GM21619 (cell line): ENCODE results near the gene PIK3CD.

ENCODE experiments used
- ATAC-seq: cut with Tn5 transposase; IDR thresholded peaks from one replicate; pipeline ENCODE4 v1.9.1; 2021; ENCODE audit not compliant: unreplicated experiment

Gene PIK3CD

DNA sequence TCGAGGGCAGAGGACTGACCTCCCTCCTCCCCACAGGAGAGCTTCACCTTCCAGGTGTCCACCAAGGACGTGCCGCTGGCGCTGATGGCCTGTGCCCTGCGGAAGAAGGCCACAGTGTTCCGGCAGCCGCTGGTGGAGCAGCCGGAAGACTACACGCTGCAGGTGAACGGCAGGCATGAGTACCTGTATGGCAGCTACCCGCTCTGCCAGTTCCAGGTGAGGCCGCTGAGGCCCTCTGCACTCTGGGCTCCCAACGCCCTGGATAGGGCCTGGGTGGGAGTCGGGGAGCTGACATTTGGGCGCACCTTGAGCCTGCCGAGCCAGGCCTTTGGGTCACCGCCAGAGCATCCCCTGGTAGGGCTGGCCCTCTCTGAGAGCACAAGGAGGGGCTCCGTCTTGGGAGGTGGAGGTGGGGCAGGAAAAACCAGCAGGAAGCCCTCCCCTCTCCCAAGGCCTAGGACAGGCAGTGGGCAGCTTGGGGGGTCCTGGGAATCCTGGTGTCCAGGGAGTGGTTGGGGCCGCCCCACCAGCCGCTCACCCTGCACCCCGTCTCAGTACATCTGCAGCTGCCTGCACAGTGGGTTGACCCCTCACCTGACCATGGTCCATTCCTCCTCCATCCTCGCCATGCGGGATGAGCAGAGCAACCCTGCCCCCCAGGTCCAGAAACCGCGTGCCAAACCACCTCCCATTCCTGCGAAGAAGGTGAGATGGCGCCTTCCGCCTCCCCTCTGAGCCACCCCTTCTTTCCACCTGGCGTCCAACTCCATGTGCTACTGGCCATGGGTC lies 65.1 kb downstream of the PIK3CD start:
- no peak for ATAC-seq

- peak; percentile 53 for ATAC-seq
These were observed 65.9 kb downstream of the PIK3CD start for GRCh38 chr1:9717193-9718005.

DNA sequence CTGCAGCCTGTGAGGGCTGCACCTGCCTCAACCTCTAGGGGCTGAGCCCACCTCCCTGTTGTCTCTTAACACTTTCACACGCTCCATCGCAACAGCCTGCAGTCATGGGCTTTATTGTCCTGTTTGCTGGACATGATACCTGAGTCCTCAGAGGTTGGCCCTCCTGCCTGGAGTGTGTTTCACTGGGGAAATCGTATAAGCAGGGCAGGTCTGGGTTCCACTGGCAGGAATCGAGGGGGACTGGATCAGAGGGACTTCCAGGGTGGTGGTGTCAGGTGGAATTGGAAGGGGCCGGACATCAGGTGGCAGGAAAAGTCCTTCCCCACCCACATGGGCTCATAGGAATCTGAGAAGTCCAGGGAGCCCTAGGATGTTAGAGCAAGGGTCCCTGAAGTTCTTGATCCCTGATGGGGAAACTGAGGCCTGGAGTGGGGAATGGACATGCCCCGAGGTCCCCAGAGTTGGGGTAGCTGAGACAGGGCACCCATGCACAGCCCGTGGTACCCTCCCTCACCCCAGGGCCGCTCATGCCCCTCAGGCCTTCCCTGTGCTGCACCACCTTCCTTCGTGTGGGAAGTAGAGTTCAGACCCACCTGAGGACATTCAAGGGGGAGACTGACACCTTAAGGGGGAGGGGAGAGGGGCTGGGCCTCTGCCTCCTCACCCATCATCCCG lies 66.6 kb downstream of the PIK3CD start:
- no peak for ATAC-seq

DNA sequence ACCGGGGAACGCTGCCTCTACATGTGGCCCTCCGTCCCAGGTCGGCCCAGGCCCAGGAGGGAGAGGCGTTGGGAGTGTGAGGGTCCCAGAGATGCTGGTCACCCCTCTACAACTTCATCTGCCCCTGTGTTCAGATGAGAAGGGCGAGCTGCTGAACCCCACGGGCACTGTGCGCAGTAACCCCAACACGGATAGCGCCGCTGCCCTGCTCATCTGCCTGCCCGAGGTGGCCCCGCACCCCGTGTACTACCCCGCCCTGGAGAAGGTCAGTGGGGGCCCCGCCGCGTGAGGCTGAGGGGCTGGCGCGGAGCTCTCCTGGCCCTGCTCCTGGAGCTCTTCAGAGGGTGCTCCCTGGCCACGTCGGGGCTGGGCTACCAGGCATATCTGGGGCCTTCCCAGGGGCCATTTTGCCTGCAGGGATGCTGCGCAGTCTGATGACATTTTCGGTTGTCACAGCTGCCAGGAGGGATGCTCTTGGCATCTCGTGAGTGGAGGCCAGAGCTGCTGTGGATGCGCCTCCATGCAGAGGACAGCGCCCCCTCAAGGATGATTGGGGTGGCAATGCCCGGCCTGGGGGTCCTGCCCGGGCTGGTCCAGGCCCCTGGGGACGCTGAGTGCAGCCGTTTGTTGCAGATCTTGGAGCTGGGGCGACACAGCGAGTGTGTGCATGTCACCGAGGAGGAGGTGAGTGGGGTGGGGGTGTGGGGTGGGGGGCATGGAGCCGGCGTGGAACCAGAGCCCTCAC lies 68.6 kb downstream of the PIK3CD start:
- no peak for ATAC-seq

- no peak for ATAC-seq
These were observed 69.5 kb downstream of the PIK3CD start for GRCh38 chr1:9720785-9721605.

DNA sequence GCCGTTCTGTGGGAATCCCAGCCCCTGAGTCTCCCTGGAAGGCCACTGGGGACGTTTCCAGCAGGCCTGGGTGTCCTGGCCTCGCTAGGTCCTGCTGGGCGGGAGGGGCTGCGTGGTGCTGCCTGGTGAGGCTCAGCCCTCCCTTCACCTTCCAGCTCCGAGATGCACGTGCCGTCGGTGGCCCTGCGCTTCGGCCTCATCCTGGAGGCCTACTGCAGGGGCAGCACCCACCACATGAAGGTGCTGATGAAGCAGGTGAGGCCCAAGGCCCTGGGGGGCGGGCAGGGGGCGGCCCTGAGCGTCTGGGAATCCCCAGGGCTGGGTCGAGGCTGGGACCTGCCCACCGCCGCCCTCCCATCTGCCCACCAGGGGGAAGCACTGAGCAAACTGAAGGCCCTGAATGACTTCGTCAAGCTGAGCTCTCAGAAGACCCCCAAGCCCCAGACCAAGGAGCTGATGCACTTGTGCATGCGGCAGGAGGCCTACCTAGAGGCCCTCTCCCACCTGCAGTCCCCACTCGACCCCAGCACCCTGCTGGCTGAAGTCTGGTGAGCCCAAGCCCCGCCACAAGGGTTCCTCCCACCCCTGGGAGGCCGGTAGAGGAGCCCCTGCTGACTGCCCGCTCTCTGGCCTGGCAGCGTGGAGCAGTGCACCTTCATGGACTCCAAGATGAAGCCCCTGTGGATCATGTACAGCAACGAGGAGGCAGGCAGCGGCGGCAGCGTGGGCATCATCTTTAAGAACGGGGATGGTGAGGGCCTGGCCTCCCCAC lies 70.3 kb downstream of the PIK3CD start:
- no peak for ATAC-seq

DNA sequence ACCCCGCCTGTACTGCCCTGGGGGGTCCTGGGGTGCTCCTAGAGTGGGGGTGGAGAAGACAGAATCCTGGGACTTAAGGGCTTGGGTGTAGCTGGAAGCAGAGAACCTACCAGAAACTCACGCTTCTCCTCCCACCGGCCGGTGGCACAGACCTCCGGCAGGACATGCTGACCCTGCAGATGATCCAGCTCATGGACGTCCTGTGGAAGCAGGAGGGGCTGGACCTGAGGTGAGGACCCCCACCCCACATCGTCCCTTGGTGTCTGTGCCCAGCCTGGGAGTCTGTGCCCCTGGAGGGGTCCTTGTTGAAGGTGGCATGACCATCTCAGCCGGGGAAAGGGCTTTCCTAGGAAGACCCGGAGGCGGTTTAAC lies 70.8 kb downstream of the PIK3CD start:
- no peak for ATAC-seq

DNA sequence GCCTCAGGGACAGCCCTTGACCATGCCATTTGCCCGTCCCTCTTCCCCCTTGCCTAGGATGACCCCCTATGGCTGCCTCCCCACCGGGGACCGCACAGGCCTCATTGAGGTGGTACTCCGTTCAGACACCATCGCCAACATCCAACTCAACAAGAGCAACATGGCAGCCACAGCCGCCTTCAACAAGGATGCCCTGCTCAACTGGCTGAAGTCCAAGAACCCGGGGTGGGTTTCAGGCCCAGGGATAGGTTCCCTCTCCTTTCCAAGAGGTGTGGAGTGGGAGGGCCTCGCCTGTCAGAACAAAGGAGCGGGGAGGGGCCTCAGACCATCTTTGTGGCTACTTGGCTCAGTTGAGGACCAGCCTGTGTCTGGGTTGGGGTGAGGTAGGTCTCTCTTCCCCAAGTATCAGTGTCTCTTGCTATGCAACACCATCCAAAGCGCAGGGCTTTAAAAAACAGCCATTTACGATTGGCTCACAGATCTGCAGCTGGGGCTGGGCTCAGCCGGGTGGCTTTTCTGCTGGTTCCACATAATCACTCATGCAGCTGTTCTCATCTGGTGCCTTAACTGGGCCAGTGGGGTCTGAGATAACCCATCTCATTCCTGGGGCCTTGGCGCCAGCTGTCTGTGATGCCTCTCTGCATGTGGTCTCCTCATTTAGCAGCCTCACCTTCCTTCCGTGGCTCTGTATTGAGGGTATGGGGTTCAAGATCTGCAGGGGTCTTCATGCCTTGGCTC lies 71.7 kb downstream of the PIK3CD start:
- no peak for ATAC-seq

- ATAC-seq: no peak
These were observed 72.4 kb downstream of the PIK3CD start for GRCh38 chr1:9723926-9724325.

DNA sequence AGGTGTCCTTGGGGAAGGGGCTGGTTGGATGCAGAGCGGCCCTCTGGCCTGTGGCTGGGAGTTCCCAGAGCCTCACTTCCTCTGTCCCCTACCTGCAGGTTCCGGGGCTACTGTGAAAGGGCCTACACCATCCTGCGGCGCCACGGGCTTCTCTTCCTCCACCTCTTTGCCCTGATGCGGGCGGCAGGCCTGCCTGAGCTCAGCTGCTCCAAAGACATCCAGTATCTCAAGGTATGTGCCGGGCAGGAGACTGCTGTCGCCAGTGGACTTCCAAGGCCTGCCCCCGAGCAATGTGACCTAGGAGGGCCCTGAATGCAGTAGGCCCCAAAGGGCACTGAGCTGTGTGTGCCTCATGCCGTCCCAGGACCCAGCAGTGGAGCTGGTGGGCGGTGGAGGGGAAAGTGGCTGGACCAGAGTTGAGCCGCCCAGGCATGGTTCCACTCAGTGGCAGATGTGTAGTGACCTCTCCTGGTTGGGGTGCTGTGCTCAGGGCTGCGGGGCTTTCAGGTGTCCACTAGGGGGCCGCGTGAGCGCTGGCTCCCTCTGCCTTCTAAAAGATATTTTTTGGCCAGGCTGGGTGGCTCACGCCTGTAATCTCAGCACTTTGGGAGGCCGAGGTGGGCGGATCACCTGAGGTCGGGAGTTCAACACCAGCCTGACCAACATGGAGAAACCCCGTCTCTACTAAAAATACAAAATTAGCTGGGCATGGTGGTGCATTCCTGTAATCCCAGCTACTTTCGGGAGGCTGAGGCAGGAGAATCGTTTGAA lies 73.4 kb downstream of the PIK3CD start:
- ATAC-seq: no peak

DNA sequence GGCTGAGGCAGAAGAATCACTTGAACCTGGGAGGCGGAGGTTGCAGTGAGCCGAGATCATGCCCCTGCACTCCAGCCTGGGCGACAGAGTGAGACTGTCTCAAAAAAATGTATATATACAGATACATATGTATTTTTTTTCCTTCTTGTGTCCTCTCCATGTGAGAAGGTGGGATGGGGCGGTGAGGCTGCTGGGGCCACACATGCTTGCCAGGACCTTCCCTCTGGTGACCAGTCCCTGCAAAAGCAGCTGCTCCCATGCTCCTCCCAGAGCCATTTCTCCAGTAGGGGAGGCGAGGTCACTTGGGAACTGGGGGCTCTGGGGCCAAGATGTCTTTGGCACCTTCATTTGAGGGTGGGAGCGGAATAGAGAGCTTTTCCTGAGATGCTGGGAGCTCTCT lies 74.9 kb downstream of the PIK3CD start:
- no peak for ATAC-seq

- ATAC-seq: no peak
These were observed 75.5 kb downstream of the PIK3CD start for GRCh38 chr1:9726905-9727595.

- no peak for ATAC-seq
These were observed 77.1 kb downstream of the PIK3CD start for GRCh38 chr1:9728451-9729295.

GRCh38 chr1:9729523-9729922 lies 78.0 kb downstream of the PIK3CD start:
- ATAC-seq: no peak

- no peak for ATAC-seq
These were observed 78.8 kb downstream of the PIK3CD start for GRCh38 chr1:9730096-9730901.

- ATAC-seq: no peak
These were observed 79.6 kb downstream of the PIK3CD start for GRCh38 chr1:9731051-9731537.
